GM12873 (cell line): ENCODE measurements around the gene FXYD6.

Source experiments
- CTCF ChIP-seq: IDR thresholded peaks from 2 replicates; pipeline ENCODE4 v1.5.1; 2012; ENCODE audit warnings: low read depth, mild to moderate bottlenecking, moderate library complexity, low read length, control low read depth; ENCODE audit not compliant: insufficient read depth; ENCODE audit errors: missing control alignments

Gene FXYD6

GRCh38 chr11:117823946-117824420 lies 52.5 kb downstream of the FXYD6 start:
- TF ChIP-seq CTCF: no peak

- TF ChIP-seq CTCF: peak; percentile 52
These were observed 53.0 kb downstream of the FXYD6 start for GRCh38 chr11:117823294-117823945.

GRCh38 chr11:117822074-117823033 lies 54.1 kb downstream of the FXYD6 start:
- TF ChIP-seq CTCF: peak; percentile 74

- no peak for TF ChIP-seq CTCF
These were observed 55.0 kb downstream of the FXYD6 start for GRCh38 chr11:117821431-117821830.

GRCh38 chr11:117820516-117820915 lies 55.9 kb downstream of the FXYD6 start:
- no peak for TF ChIP-seq CTCF

GRCh38 chr11:117820071-117820470 lies 56.4 kb downstream of the FXYD6 start:
- no peak for TF ChIP-seq CTCF
